ENCODE results near the gene LPP. TPM values are rescaled to one million over a fixed set of nuclear protein-coding genes. Genes with fewer than 3 reads are reported as not detected.

LPP gene
- total RNA-seq, 1 donor from 2014 or later: 222 TPM

GRCh38 chr3:188533612-188534357 lies 379.8 kb downstream of the LPP start:
- FAIRE-seq: peak; percentile 71
- H3K4me2 ChIP-seq (ENCODE audit: low read length): peak overlapping the region; percentile 61

GRCh38 chr3:188534633-188535032 lies 380.7 kb downstream of the LPP start:
- peaks cover 9% of the 10 kb centered on the region for H3K36me3 Mint-ChIP-seq (ENCODE audit: low read depth, unreplicated experiment)

More at GRCh38 chr3:188533612-188534357, 379.8 kb downstream of the LPP start:
- Histone ChIP-seq H3K27ac (ENCODE audit: low read depth, low read length) (peak overlapping the region; percentile 44), H3K79me2 (ENCODE audit: insufficient read depth, low read length) (peaks cover 73% of the 10 kb centered on the region), H3K4me1 (ENCODE audit: insufficient read depth, low read length) (peaks cover 44% of the 10 kb centered on the region), H3K9ac (ENCODE audit: low read length) (no peak overlapping the region), H3K27me3 (ENCODE audit: insufficient read depth, low read length) (no peaks in the 10 kb centered on the region), H3K9me3 (ENCODE audit: insufficient read depth, low read depth, low read length) (no peaks in the 10 kb centered on the region), H3K36me3 (ENCODE audit: insufficient read depth, low read length) (no peaks in the 10 kb centered on the region), H2AFZ (ENCODE audit: low read depth, low read length) (no peak overlapping the region), H3K4me3 (ENCODE audit: insufficient read depth, low read depth, low read length) (no peak overlapping the region), H4K20me1 (ENCODE audit: insufficient read depth, low read length) (peaks cover 15% of the 10 kb centered on the region)
- H3K36me3 Mint-ChIP-seq (ENCODE audit: low read depth, unreplicated experiment): peaks cover 5% of the 10 kb centered on the region
- H3K27me3 Mint-ChIP-seq (ENCODE audit: low read depth, unreplicated experiment): no peaks in the 10 kb centered on the region
- no peak for DNase-seq (ENCODE audit: low read depth)
- peak overlapping the region; percentile 85 for H3K27ac Mint-ChIP-seq (ENCODE audit: unreplicated experiment)
- no peak for TF ChIP-seq CTCF (IDR thresholded peaks at IDR 0.05; ENCODE audit: insufficient read depth, low read depth, low read length)
- TF ChIP-seq EZH2 (IDR thresholded peaks at IDR 0.05; ENCODE audit: insufficient read depth, low read length): no peak
- peaks cover 66% of the 10 kb centered on the region for H3K4me1 Mint-ChIP-seq (ENCODE audit: low read depth, unreplicated experiment)
- H3K4me3 Mint-ChIP-seq (ENCODE audit: unreplicated experiment): no peak overlapping the region
- no peaks in the 10 kb centered on the region for H3K9me3 Mint-ChIP-seq (ENCODE audit: unreplicated experiment)

More at GRCh38 chr3:188534633-188535032, 380.7 kb downstream of the LPP start:
- Histone ChIP-seq H3K27ac (ENCODE audit: low read depth, low read length) (peak overlapping the region; percentile 44), H3K4me3 (ENCODE audit: insufficient read depth, low read depth, low read length) (no peak overlapping the region), H4K20me1 (ENCODE audit: insufficient read depth, low read length) (peaks cover 19% of the 10 kb centered on the region), H3K4me2 (ENCODE audit: low read length) (peak overlapping the region; percentile 61), H3K9me3 (ENCODE audit: insufficient read depth, low read depth, low read length) (no peaks in the 10 kb centered on the region), H3K9ac (ENCODE audit: low read length) (no peak overlapping the region), H3K27me3 (ENCODE audit: insufficient read depth, low read length) (no peaks in the 10 kb centered on the region), H3K79me2 (ENCODE audit: insufficient read depth, low read length) (peaks cover 72% of the 10 kb centered on the region), H2AFZ (ENCODE audit: low read depth, low read length) (no peak overlapping the region), H3K36me3 (ENCODE audit: insufficient read depth, low read length) (no peaks in the 10 kb centered on the region), H3K4me1 (ENCODE audit: insufficient read depth, low read length) (peaks cover 44% of the 10 kb centered on the region)
- FAIRE-seq (peak; percentile 81), DNase-seq (ENCODE audit: low read depth) (peak; percentile 46)
- Mint-ChIP-seq H3K9me3 (ENCODE audit: unreplicated experiment) (no peaks in the 10 kb centered on the region), H3K4me3 (ENCODE audit: unreplicated experiment) (peak overlapping the region; percentile 34), H3K4me1 (ENCODE audit: low read depth, unreplicated experiment) (peaks cover 60% of the 10 kb centered on the region), H3K27ac (ENCODE audit: unreplicated experiment) (peak overlapping the region; percentile 85), H3K27me3 (ENCODE audit: low read depth, unreplicated experiment) (no peaks in the 10 kb centered on the region)
- no peak for TF ChIP-seq CTCF (IDR thresholded peaks at IDR 0.05; ENCODE audit: insufficient read depth, low read depth, low read length)
- no peak for TF ChIP-seq EZH2 (IDR thresholded peaks at IDR 0.05; ENCODE audit: insufficient read depth, low read length)
